PC-9 (cell line): ENCODE results near the gene MAPKAPK2. TPM values are rescaled to one million over a fixed set of nuclear protein-coding genes. Genes with fewer than 3 reads are reported as not detected.

Experiments
- BruUV-seq: library from RNA; stranded (reverse); fragments of 400-500 nt; replicated peaks from 2 replicates; lab custom pipeline; 2021; lab: Mats Ljungman, UMichigan
- CTCF ChIA-PET: fragments of 300-600 bp; sonication (Branson Sonifier 250); formaldehyde crosslinking; loops from one replicate; lab custom pipeline; 2022; ENCODE audit warnings: antibody characterized with exemption; lab: Charles Lee
- POLR2A ChIA-PET: fragments of 300-600 bp; sonication (Branson Sonifier 250); formaldehyde crosslinking; loops from one replicate; lab custom pipeline; 2022; ENCODE audit warnings: antibody characterized with exemption; ENCODE audit not compliant: unreplicated experiment; lab: Charles Lee
- DNase-seq, 2 experiments: peaks; one replicate each; pipeline versions ENCODE4 v3.0.0 to v3.0.0-alpha.2; 2015 to 2022; ENCODE audit warnings: mixed read lengths in 1 of 2
- H2AFZ ChIP-seq: fragments of 200-600 bp; sonication (generic); 2 replicates; pipeline ENCODE4 v1.8.1; 2017; ENCODE audit warnings: antibody characterized with exemption
- H3F3A ChIP-seq: fragments of 200-600 bp; sonication (generic); 2 replicates; pipeline ENCODE4 v1.8.1; 2017; ENCODE audit warnings: antibody characterized with exemption, mild to moderate bottlenecking, low read depth; ENCODE audit not compliant: insufficient read depth
- H3K27ac ChIP-seq: fragments of 200-600 bp; sonication (generic); 2 replicates; pipeline ENCODE4 v1.6.1; 2016; ENCODE audit warnings: mixed run types
- H3K27me3 ChIP-seq: fragments of 200-600 bp; sonication (generic); 2 replicates; pipeline ENCODE4 v1.6.1; 2016; ENCODE audit warnings: low read depth, mixed run types; ENCODE audit not compliant: insufficient read depth
- H3K36me3 ChIP-seq: fragments of 200-600 bp; sonication (generic); 2 replicates; pipeline ENCODE4 v1.6.1; 2016; ENCODE audit warnings: low read depth, mixed run types
- H3K4me1 ChIP-seq: fragments of 200-600 bp; sonication (generic); replicated peaks from 2 replicates; pipeline ENCODE4 v1.6.1; 2016; ENCODE audit warnings: mixed run types; ENCODE audit not compliant: insufficient read depth
- H3K4me2 ChIP-seq: fragments of 200-600 bp; sonication (generic); 2 replicates; pipeline ENCODE4 v1.6.1; 2017; ENCODE audit warnings: mixed run types
- H3K4me3 ChIP-seq: fragments of 200-600 bp; sonication (generic); 2 replicates; pipeline ENCODE4 v1.6.1; 2016; ENCODE audit warnings: mixed run types
- H3K79me2 ChIP-seq: fragments of 200-600 bp; sonication (generic); 2 replicates; pipeline ENCODE4 v1.6.1; 2017; ENCODE audit warnings: low read depth, mixed run types
- H3K9me2 ChIP-seq: fragments of 200-600 bp; sonication (generic); 2 replicates; pipeline ENCODE4 v1.8.1; 2017; ENCODE audit warnings: mild to moderate bottlenecking; ENCODE audit not compliant: insufficient read depth
- H3K9me3 ChIP-seq: fragments of 200-600 bp; sonication (generic); 2 replicates; pipeline ENCODE4 v1.8.1; 2016; ENCODE audit warnings: low read depth; ENCODE audit not compliant: insufficient read depth
- H4K20me1 ChIP-seq: fragments of 200-600 bp; sonication (generic); 2 replicates; pipeline ENCODE4 v1.8.1; 2017; ENCODE audit not compliant: insufficient read depth
- EZH2 ChIP-seq: fragments of 200-600 bp; sonication (generic); IDR thresholded peaks from 2 replicates; pipeline ENCODE4 v1.8.0; 2017; ENCODE audit warnings: antibody characterized with exemption, low read depth
- intact Hi-C: fragments of 100-400 bp; cut with micrococcal nuclease; formaldehyde crosslinking; loops from one replicate; pipeline ENCODE4 v1.10.0; 2022; ENCODE audit not compliant: unreplicated experiment
- total RNA-seq: library from RNA; stranded (reverse); gene quantifications from 2 replicates; pipeline ENCODE4 v1.2.3, GENCODE V29; 2021
- TF ChIP-seq, protein P1 (sequence below): fragments of 200-600 bp; sonication (generic); conservative IDR thresholded peaks from 2 replicates; pipeline ENCODE4 v1.6.1; 2017; ENCODE audit warnings: mixed run types, antibody characterized with exemption, mild to moderate bottlenecking, moderate library complexity

MAPKAPK2 gene
- total RNA-seq, 1 experiment from 2014 or later, result 62.6 TPM

DNA sequence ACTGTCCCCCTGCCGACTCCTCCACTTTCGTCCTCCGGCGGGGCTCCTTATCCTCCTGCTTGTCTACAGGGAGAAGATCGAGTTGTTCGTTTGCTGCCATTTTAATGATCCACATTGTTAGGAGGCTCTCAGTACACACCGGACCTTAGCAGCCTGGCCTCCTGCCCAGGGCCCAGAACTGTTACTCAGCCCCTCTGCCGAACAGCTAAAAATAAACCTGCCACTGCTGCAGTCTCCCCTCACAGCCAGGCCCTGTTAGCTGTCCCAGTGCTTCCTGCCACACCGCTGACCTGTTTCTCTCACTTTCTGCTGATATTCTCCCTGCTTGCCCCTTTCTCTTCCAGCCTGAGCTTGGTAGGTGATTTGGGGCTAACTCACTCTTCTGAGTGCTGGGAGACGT, 8.3 kb downstream of the MAPKAPK2 start:
- H2AFZ ChIP-seq, result no peak overlapping the region
- TF ChIP-seq, protein P1, sequence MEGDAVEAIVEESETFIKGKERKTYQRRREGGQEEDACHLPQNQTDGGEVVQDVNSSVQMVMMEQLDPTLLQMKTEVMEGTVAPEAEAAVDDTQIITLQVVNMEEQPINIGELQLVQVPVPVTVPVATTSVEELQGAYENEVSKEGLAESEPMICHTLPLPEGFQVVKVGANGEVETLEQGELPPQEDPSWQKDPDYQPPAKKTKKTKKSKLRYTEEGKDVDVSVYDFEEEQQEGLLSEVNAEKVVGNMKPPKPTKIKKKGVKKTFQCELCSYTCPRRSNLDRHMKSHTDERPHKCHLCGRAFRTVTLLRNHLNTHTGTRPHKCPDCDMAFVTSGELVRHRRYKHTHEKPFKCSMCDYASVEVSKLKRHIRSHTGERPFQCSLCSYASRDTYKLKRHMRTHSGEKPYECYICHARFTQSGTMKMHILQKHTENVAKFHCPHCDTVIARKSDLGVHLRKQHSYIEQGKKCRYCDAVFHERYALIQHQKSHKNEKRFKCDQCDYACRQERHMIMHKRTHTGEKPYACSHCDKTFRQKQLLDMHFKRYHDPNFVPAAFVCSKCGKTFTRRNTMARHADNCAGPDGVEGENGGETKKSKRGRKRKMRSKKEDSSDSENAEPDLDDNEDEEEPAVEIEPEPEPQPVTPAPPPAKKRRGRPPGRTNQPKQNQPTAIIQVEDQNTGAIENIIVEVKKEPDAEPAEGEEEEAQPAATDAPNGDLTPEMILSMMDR, result no peak
- no peak for TF ChIP-seq EZH2
- H3K79me2 ChIP-seq, result peaks cover 79% of the 10 kb centered on the region
- peaks cover 7% of the 10 kb centered on the region for H3K4me1 ChIP-seq
- no peak overlapping the region for H3K4me2 ChIP-seq
- BruUV-seq, result no TSS peak
- no peak overlapping the region for H3K4me3 ChIP-seq
- POLR2A ChIA-PET, result no interaction called here
- H3K36me3 ChIP-seq, result no peaks in the 10 kb centered on the region
- H3K9me2 ChIP-seq, result no peaks in the 10 kb centered on the region
- H3K27ac ChIP-seq, result no peak overlapping the region
- CTCF ChIA-PET, result no interaction called here
- no peaks in the 10 kb centered on the region for H3F3A ChIP-seq
- intact Hi-C loops, result no loop called here
- peaks cover 76% of the 10 kb centered on the region for H4K20me1 ChIP-seq
- no peaks in the 10 kb centered on the region for H3K9me3 ChIP-seq
- no peaks in the 10 kb centered on the region for H3K27me3 ChIP-seq
- no peak for DNase-seq

DNA sequence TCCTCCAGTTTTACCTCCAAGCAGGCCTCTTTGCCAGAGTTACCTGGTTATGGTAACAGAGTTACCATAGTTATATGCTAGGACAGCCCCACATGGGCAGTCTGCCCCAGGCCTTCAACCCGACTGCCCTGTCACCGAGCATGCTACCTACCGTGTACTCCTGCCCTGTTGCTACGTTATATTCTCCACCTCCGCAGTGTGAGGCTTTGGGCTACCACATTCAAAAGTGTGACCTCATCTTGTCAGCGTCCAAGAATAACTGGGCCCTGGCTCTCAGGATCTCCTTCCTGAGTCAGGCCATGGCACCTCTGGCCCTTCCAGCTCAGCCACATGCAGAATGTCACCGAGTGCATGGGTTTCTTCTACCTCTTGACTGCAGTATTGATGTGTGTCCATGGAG, 8.9 kb downstream of the MAPKAPK2 start:
- ChIA-PET POLR2A (no interaction called here), CTCF (no interaction called here)
- H3K36me3 ChIP-seq, result no peaks in the 10 kb centered on the region
- H3K27ac ChIP-seq, result no peak overlapping the region
- H3K9me2 ChIP-seq, result no peaks in the 10 kb centered on the region
- H3K4me2 ChIP-seq, result no peak overlapping the region
- 0 out of 2 replicates have a peak, but pooled peaks cover 4% of the 10 kb centered on the region for H3K4me1 ChIP-seq
- no peaks in the 10 kb centered on the region for H3F3A ChIP-seq
- TF ChIP-seq EZH2, result no peak
- TF ChIP-seq, protein P1, result no peak
- H3K4me3 ChIP-seq, result no peak overlapping the region
- no TSS peak for BruUV-seq
- no peak overlapping the region for H2AFZ ChIP-seq
- H3K27me3 ChIP-seq, result no peaks in the 10 kb centered on the region
- no peaks in the 10 kb centered on the region for H3K9me3 ChIP-seq
- peaks cover 79% of the 10 kb centered on the region for H3K79me2 ChIP-seq
- no peak for DNase-seq
- peaks cover 70% of the 10 kb centered on the region for H4K20me1 ChIP-seq
- intact Hi-C loops, result no loop called here

DNA sequence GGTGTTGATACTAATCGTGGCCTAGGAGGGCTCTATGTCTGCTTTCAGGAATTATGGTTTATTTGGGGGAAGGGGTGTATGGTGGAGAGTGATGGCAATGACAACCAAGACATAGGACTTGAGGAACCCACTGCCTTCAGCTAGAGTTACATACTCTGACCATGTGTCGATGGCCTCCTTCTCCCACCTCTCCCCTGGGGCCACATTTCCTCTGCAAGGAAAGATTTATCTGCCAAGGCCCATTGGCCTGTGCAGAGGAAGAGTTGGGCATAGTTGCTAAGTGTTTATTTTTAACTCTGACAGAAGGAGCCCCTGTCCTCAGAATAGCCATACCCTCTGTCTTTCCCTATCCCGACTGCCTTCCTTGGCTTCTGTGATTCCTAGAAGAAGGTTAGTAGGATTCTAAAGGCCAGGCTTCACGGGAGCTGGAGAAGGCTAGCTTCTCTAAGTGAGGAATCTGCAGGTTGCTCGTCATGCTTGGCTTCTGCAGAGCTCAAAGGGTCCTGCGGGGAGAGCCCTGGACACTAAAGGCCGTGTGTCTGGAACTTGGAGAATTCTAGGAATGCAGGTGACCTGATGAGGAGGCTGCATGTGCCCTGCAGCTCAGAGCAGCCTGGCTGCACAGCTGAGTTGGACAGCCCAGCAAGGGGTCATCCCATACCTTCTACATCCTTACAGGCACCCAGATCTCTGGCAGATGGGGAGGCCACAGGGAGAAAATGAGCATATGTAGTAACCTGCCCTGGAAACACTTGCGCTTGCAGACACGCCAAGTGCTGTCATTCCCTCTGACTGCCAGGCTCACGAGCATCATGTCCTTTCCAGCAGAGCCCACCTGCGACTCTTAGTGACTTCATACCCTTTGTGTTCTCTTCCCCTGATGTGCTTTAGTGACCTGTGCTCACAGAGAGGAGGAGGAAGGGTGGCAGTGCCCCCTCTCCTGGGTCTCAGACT, 9.7 kb downstream of the MAPKAPK2 start:
- H3K27ac ChIP-seq, result no peak overlapping the region
- H3K9me3 ChIP-seq, result no peaks in the 10 kb centered on the region
- peaks cover 67% of the 10 kb centered on the region for H4K20me1 ChIP-seq
- H3K9me2 ChIP-seq, result no peaks in the 10 kb centered on the region
- no peaks in the 10 kb centered on the region for H3K27me3 ChIP-seq
- TF ChIP-seq EZH2, result no peak
- TF ChIP-seq, protein P1, result no peak
- BruUV-seq, result no TSS peak
- no peaks in the 10 kb centered on the region for H3K36me3 ChIP-seq
- DNase-seq, result peak; percentile 40 to 41
- intact Hi-C loops, result no loop called here
- 0 out of 2 replicates have a peak, but pooled peaks cover 4% of the 10 kb centered on the region for H3K4me1 ChIP-seq
- H3K4me2 ChIP-seq, result no peak overlapping the region
- no peaks in the 10 kb centered on the region for H3F3A ChIP-seq
- no peak overlapping the region for H2AFZ ChIP-seq
- no peak overlapping the region for H3K4me3 ChIP-seq
- CTCF ChIA-PET, result interaction anchor here (0.8 to 0.9 kb wide), 2 partner anchors 19 to 233 kb away, joined by 3 to 8 read pairs; no protein-coding TSS in a partner anchor
- H3K79me2 ChIP-seq, result peaks cover 78% of the 10 kb centered on the region
- POLR2A ChIA-PET, result interaction anchor here (0.5 to 0.6 kb wide), 2 partner anchors 19 to 30 kb away, joined by 3 to 4 read pairs; no protein-coding TSS in a partner anchor
